ENCODE results near the gene OLIG1. TPM values are rescaled to one million over a fixed set of nuclear protein-coding genes. Genes with fewer than 3 reads are reported as not detected.

OLIG1 gene
- total RNA-seq, 1 donor from 2014 or later: 0.67 TPM

- TF ChIP-seq CTCF (IDR thresholded peaks at IDR 0.05; ENCODE audit: unreplicated experiment): no peak
- H3K4me3 Mint-ChIP-seq (ENCODE audit: unreplicated experiment): peak overlapping the region; percentile 82
- H3K27me3 Mint-ChIP-seq (ENCODE audit: unreplicated experiment): peaks cover 14% of the 10 kb centered on the region
- no peaks in the 10 kb centered on the region for H3K9me3 Mint-ChIP-seq (ENCODE audit: unreplicated experiment)
- peaks cover 36% of the 10 kb centered on the region for H3K4me1 Mint-ChIP-seq (ENCODE audit: unreplicated experiment)
- H3K36me3 Mint-ChIP-seq (ENCODE audit: low read depth, unreplicated experiment): peaks cover 5% of the 10 kb centered on the region
- H3K27ac Mint-ChIP-seq (ENCODE audit: unreplicated experiment): no peak overlapping the region
- no peak for DNase-seq (ENCODE audit: low spot score)
These were observed 322 bp upstream of the OLIG1 start for GRCh38 chr21:33069645-33069993.

GRCh38 chr21:33070744-33070997 lies 730 bp downstream of the OLIG1 start:
- Mint-ChIP-seq H3K36me3 (ENCODE audit: low read depth, unreplicated experiment) (peaks cover 5% of the 10 kb centered on the region), H3K4me3 (ENCODE audit: unreplicated experiment) (no peak overlapping the region), H3K27me3 (ENCODE audit: unreplicated experiment) (peaks cover 14% of the 10 kb centered on the region), H3K9me3 (ENCODE audit: unreplicated experiment) (no peaks in the 10 kb centered on the region), H3K4me1 (ENCODE audit: unreplicated experiment) (peaks cover 28% of the 10 kb centered on the region), H3K27ac (ENCODE audit: unreplicated experiment) (no peak overlapping the region)
- TF ChIP-seq CTCF (IDR thresholded peaks at IDR 0.05; ENCODE audit: unreplicated experiment): no peak
- DNase-seq (ENCODE audit: low spot score): no peak

GRCh38 chr21:33070998-33071769 lies 1.2 kb downstream of the OLIG1 start:
- Mint-ChIP-seq H3K27ac (ENCODE audit: unreplicated experiment) (no peak overlapping the region), H3K4me3 (ENCODE audit: unreplicated experiment) (peak overlapping the region; percentile 78), H3K27me3 (ENCODE audit: unreplicated experiment) (peaks cover 14% of the 10 kb centered on the region), H3K36me3 (ENCODE audit: low read depth, unreplicated experiment) (peaks cover 5% of the 10 kb centered on the region), H3K4me1 (ENCODE audit: unreplicated experiment) (peaks cover 27% of the 10 kb centered on the region), H3K9me3 (ENCODE audit: unreplicated experiment) (no peaks in the 10 kb centered on the region)
- no peak for TF ChIP-seq CTCF (IDR thresholded peaks at IDR 0.05; ENCODE audit: unreplicated experiment)
- DNase-seq (ENCODE audit: low spot score): peak; percentile 26

- Mint-ChIP-seq H3K4me1 (ENCODE audit: unreplicated experiment) (peaks cover 20% of the 10 kb centered on the region), H3K27me3 (ENCODE audit: unreplicated experiment) (peaks cover 10% of the 10 kb centered on the region), H3K27ac (ENCODE audit: unreplicated experiment) (no peak overlapping the region), H3K4me3 (ENCODE audit: unreplicated experiment) (peak overlapping the region; percentile 87), H3K9me3 (ENCODE audit: unreplicated experiment) (no peaks in the 10 kb centered on the region), H3K36me3 (ENCODE audit: low read depth, unreplicated experiment) (peaks cover 5% of the 10 kb centered on the region)
- TF ChIP-seq CTCF (IDR thresholded peaks at IDR 0.05; ENCODE audit: unreplicated experiment): no peak
- DNase-seq (ENCODE audit: low spot score): peak; percentile 47
These were observed 1.9 kb downstream of the OLIG1 start for GRCh38 chr21:33071770-33072306.

GRCh38 chr21:33073636-33074035 lies 3.7 kb downstream of the OLIG1 start:
- Mint-ChIP-seq H3K4me3 (ENCODE audit: unreplicated experiment) (no peak overlapping the region), H3K27ac (ENCODE audit: unreplicated experiment) (no peak overlapping the region), H3K27me3 (ENCODE audit: unreplicated experiment) (peaks cover 10% of the 10 kb centered on the region), H3K4me1 (ENCODE audit: unreplicated experiment) (peaks cover 19% of the 10 kb centered on the region), H3K36me3 (ENCODE audit: low read depth, unreplicated experiment) (peaks cover 5% of the 10 kb centered on the region), H3K9me3 (ENCODE audit: unreplicated experiment) (no peaks in the 10 kb centered on the region)
- no peak for DNase-seq (ENCODE audit: low spot score)
- no peak for TF ChIP-seq CTCF (IDR thresholded peaks at IDR 0.05; ENCODE audit: unreplicated experiment)
